K562 (cell line): ENCODE measurements around the gene FMNL3. TPM values are rescaled to one million over a fixed set of nuclear protein-coding genes. Genes with fewer than 3 reads are reported as not detected.

Experiments
- ATF3 ChIP-seq, 2 experiments: fragments of 450-650 bp in 1 of 2; sonication (generic) in 1 of 2; formaldehyde crosslinking in 1 of 2; IDR thresholded peaks in 1 of 2; conservative IDR thresholded peaks in 1 of 2; 2 replicates each; pipeline versions ENCODE4 v1.6.1 to v1.8.1; 2016 to 2023; ENCODE audit warnings: mild to moderate bottlenecking in 2 of 2, moderate library complexity in 2 of 2, inconsistent platforms in 1 of 2, missing genetic modification reagents in 1 of 2
- CBX5 ChIP-seq: IDR thresholded peaks from 2 replicates; pipeline ENCODE4 v1.6.1; 2014; ENCODE audit warnings: low read depth, borderline replicate concordance
- GATAD2A ChIP-seq: fragments of 450-650 bp; IDR thresholded peaks from 2 replicates; pipeline ENCODE4 v1.6.1; 2017
- NFXL1 ChIP-seq: fragments of 450-650 bp; formaldehyde crosslinking; IDR thresholded peaks from 2 replicates; pipeline ENCODE4 v1.4.0; 2021; ENCODE audit warnings: mild to moderate bottlenecking
- POLR2B ChIP-seq: fragments of 450-650 bp; IDR thresholded peaks from 2 replicates; pipeline ENCODE4 v1.6.1; 2018; ENCODE audit warnings: low read depth; ENCODE audit not compliant: partially characterized antibody
- PYGO2 ChIP-seq: fragments of 450-650 bp; IDR thresholded peaks from 2 replicates; pipeline ENCODE4 v1.6.1; 2016; ENCODE audit warnings: mild to moderate bottlenecking, missing genetic modification characterization, moderate library complexity, missing compliant biosample characterization
- SAFB2 ChIP-seq: fragments of 200-400 bp; formaldehyde crosslinking; IDR thresholded peaks from 2 replicates; pipeline ENCODE4 v1.6.1; 2018; ENCODE audit warnings: borderline replicate concordance, low read length, low read depth, moderate library complexity; ENCODE audit not compliant: severe bottlenecking
- TCF3 ChIP-seq: sonication (generic); formaldehyde crosslinking; IDR thresholded peaks from 2 replicates; pipeline ENCODE4 v1.4.0; 2020; ENCODE audit warnings: mild to moderate bottlenecking, missing genetic modification reagents
- UBTF ChIP-seq, 2 experiments: IDR thresholded peaks; 2 replicates each; pipeline ENCODE4 v1.6.1; 2012; ENCODE audit warnings: improper control_type of control experiment in 2 of 2, low read depth in 2 of 2, low read length in 2 of 2, borderline replicate concordance in 1 of 2
- ZNF140 ChIP-seq: fragments of 250-450 bp; sonication (Bioruptor Pico); IDR thresholded peaks from 2 replicates; pipeline ENCODE4 v1.8.0; 2021; ENCODE audit warnings: moderate library complexity, mild to moderate bottlenecking, inconsistent platforms
- ZNF197 ChIP-seq: fragments of 200-800 bp; sonication (Bioruptor generic); IDR thresholded peaks from 2 replicates; pipeline ENCODE4 v1.6.1; 2016; ENCODE audit warnings: low read depth, missing genetic modification characterization, missing compliant biosample characterization
- ZNF512 ChIP-seq: IDR thresholded peaks from 2 replicates; pipeline ENCODE4 v1.6.1; 2016; ENCODE audit warnings: missing genetic modification characterization, missing compliant biosample characterization
- ZNF561 ChIP-seq: fragments of 450-650 bp; formaldehyde crosslinking; conservative IDR thresholded peaks from 2 replicates; pipeline ENCODE4 v1.4.0; 2020; ENCODE audit warnings: mild to moderate bottlenecking, moderate library complexity
- ZNF592 ChIP-seq: fragments of 450-650 bp; IDR thresholded peaks from 2 replicates; pipeline ENCODE4 v1.6.1; 2017; ENCODE audit warnings: antibody characterized with exemption, mild to moderate bottlenecking
- polyA plus RNA-seq, 8 experiments: library from polyadenylated mRNA; depleted of rRNA in 4 of 8; stranded (reverse) in 5 of 8; unstranded in 3 of 8; fragments of >200 nt; fragmentation: Nextera tagmentation in 2 of 8; fragmentation: Illumina TruSeq in 1 of 8; extraction: Ambion mirVana in 2 of 8; extraction: Trizol in 1 of 8; gene quantifications; 2 replicates each; pipeline versions ENCODE4 v1.2.1 to v1.2.3, GENCODE V29; 2011 to 2014; ENCODE audit warnings: inconsistent platforms in 1 of 8, missing spikeins in 1 of 8
- total RNA-seq, 7 experiments: library from RNA; depleted of rRNA in 6 of 7; stranded (reverse); fragments of >200 nt in 6 of 7; fragmentation: Illumina TruSeq in 2 of 7; extraction: Trizol in 2 of 7; gene quantifications; 2 replicates each; pipeline versions ENCODE4 v1.2.1 to v1.2.3, GENCODE V29; 2011 to 2021; ENCODE audit warnings: low replicate concordance in 1 of 7

FMNL3 gene
- total and polyA plus RNA-seq, 9 of the 15 experiments (the other 6 are each of a cell fraction or from before 2014, with no cell fraction given): 0.49 to 14.4 (median 6.8) TPM

GRCh38 chr12:49662998-49663843 lies 44.0 kb downstream of the FMNL3 start (continued):
- TF ChIP-seq ZNF197 (CRISPR knock-in tag) (0 out of 2 replicates have a peak, but pooled peaks have one; percentile 44), ATF3 (IDR thresholded peaks at IDR 0.05) (peak; percentile 86), ATF3 (CRISPR knock-in tag; conservative IDR thresholded peaks at IDR 0.05) (no peak), ZNF140 (CRISPR knock-in tag) (no peak), ZNF512 (tag) (no peak), ZNF561 (CRISPR knock-in tag) (peak; percentile 44; the same call in 1 of the 2 replicates), PYGO2 (tag) (no peak), GATAD2A (no peak), POLR2B (no peak), ZNF592 (peak; percentile 84), SAFB2 (no peak), NFXL1 (CRISPR knock-in tag) (no peak), TCF3 (CRISPR knock-in tag) (peak; percentile 36; the same call in 1 of the 2 replicates), CBX5 (no peak), UBTF (IDR thresholded peaks at IDR 0.05; ENCODE audit: borderline replicate concordance in 1 of 2, low read depth in 2 of 2, low read length in 2 of 2) (peak in 1 of 2 experiments; percentile 73; a peak in 1 of 4 replicates)
